GM18873 (cell line): ENCODE data around the gene OR10C1.

ENCODE experiments used
- ATAC-seq: cut with Tn5 transposase; IDR thresholded peaks from one replicate; pipeline ENCODE4 v1.9.1; 2021; ENCODE audit warnings: mild to moderate bottlenecking, moderate library complexity, moderate number of reproducible peaks; ENCODE audit not compliant: unreplicated experiment, low FRiP score

The OR10C1 gene

GRCh38 chr6:29474996-29475395, 35.9 kb downstream of the OR10C1 start:
- no peak for ATAC-seq

- ATAC-seq, result no peak
These were observed 38.9 kb downstream of the OR10C1 start for GRCh38 chr6:29477923-29478450.

- no peak for ATAC-seq
These were observed 39.6 kb downstream of the OR10C1 start for GRCh38 chr6:29478740-29479139.

DNA sequence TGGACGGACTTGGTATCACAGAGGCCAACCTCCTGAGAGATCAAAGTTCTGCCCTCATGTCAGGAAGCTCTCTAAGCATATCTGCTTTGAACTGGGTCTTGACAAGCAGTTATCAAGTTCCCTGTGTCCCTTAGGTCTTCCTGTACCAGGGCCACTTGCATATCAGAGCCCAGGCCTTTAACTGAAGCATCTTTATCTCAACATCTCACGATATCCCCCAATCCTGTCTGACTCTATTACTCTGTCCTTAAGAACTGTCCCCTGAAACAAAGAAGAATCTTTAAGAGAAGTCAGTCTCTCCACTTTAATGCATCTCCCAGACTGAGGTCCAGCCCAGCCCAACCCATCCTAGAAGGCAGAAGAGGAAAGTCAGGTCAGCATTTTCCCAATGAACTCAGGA, 40.5 kb downstream of the OR10C1 start:
- no peak for ATAC-seq

- no peak for ATAC-seq
These were observed 44.1 kb downstream of the OR10C1 start for GRCh38 chr6:29483186-29483585.

- no peak for ATAC-seq
These were observed 44.6 kb downstream of the OR10C1 start for GRCh38 chr6:29483735-29484134.

GRCh38 chr6:29486577-29486976, 47.5 kb downstream of the OR10C1 start:
- ATAC-seq, result no peak

- no peak for ATAC-seq
These were observed 48.0 kb downstream of the OR10C1 start for GRCh38 chr6:29487131-29487530.

DNA sequence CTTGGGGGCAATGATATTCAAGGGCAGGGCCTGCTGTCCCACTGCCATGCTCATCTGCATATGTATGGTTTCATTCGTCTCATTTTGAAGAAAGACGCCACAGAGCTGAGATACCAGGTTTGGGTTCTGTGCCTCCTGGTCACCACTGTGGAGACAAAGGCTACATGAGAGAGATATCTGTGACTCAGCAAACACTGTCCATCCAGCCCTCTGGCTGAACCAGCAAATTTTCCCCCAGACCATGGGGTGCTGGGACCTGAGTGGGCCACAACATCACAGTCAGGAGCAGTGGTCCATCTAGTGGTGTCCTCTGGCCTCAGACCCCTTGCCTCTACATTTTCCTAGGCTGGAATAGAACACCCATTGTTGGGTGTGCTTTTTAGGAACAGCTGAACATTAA, 48.6 kb downstream of the OR10C1 start, which contains the start of gene MAS1L:
MAS1L (minus strand) TSS at position 297 of the 400 bp plus-strand sequence; CDS start at position 243, 54 bp downstream.
- no peak for ATAC-seq

DNA sequence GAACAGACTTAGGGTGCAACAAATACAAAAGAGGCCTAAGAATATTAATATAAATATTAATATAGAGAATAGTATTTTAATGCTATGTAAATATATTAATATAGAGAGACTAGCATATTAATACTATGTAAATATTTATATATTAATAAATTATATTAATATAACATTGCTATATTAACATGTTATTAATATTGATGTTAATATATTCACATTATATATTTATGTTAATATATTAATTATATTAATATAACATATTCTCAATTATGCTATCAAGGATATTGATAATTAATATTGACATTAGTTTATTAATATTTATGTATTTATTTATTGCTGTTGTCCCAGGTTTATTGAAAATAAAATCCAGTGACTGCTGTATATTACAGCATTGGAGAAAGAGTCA, 49.8 kb downstream of the OR10C1 start:
- ATAC-seq, result no peak

- ATAC-seq, result no peak
These were observed 50.2 kb downstream of the OR10C1 start for GRCh38 chr6:29489286-29489685.

DNA sequence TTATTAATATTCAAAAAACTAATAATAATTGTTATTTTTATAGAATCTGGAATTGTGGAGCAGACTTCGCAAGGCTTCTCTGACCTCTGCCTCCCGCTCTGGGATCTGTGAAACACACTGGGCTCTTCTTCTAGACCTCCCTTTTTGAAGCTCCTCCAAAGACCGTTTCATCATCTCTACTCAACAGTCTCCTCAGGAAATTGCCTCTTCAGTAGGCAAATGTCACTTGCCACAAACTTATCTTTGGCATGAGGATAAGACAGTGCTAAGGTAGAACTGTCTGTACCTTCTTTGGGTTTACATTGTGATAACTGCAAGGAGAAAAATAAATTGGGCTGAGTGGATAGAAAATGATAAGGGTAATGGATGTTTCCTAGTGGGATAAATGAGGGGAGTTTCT, 50.9 kb downstream of the OR10C1 start:
- no peak for ATAC-seq

- ATAC-seq, result no peak
These were observed 51.4 kb downstream of the OR10C1 start for GRCh38 chr6:29490552-29490951.
